Loucy (cell line): ENCODE measurements around the gene ZNF766.
"Not testable (repeated sequence)": the region's sequence is repeated elsewhere in the genome, so short reads cannot be mapped to it uniquely, and the experiment has no call there.

Source experiments
- EZH2phosphoT487 ChIP-seq: fragments of 200-600 bp; IDR thresholded peaks from 2 replicates; pipeline ENCODE4 v1.6.1; 2018; ENCODE audit warnings: antibody characterized with exemption, mild to moderate bottlenecking, moderate library complexity, borderline replicate concordance
- TF ChIP-seq, protein P1 (sequence below): fragments of 200-600 bp; sonication (generic); conservative IDR thresholded peaks from 2 replicates; pipeline ENCODE4 v1.5.1; 2014; ENCODE audit warnings: mild to moderate bottlenecking, antibody characterized with exemption, low read length

DNA sequence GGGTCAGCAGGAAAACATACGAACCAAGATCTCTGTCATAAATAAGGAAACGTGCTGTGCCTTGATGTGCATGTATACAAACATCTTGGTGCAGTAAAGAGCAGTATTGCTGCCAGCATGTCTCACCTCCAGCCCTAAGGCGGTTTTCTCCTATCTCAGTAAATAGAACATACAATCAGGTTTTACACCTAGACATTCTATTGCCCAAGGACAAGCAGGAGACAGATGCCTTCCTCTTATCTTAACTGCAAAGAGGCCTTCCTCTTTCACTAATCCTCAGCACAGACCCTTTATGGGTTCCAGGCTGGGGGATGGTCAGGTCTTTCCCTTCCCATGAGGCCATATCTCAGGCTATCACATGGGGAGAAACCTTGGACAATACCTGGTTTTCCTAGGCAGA, 69.6 kb downstream of the ZNF766 start:
- TF ChIP-seq, protein P1, sequence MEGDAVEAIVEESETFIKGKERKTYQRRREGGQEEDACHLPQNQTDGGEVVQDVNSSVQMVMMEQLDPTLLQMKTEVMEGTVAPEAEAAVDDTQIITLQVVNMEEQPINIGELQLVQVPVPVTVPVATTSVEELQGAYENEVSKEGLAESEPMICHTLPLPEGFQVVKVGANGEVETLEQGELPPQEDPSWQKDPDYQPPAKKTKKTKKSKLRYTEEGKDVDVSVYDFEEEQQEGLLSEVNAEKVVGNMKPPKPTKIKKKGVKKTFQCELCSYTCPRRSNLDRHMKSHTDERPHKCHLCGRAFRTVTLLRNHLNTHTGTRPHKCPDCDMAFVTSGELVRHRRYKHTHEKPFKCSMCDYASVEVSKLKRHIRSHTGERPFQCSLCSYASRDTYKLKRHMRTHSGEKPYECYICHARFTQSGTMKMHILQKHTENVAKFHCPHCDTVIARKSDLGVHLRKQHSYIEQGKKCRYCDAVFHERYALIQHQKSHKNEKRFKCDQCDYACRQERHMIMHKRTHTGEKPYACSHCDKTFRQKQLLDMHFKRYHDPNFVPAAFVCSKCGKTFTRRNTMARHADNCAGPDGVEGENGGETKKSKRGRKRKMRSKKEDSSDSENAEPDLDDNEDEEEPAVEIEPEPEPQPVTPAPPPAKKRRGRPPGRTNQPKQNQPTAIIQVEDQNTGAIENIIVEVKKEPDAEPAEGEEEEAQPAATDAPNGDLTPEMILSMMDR = not testable (repeated sequence)
- TF ChIP-seq EZH2phosphoT487 = not testable (repeated sequence)
